IMR-90 (cell line): ENCODE data around the gene ATP11A.
"Not testable (repeated sequence)": the region's sequence is repeated elsewhere in the genome, so short reads cannot be mapped to it uniquely, and the experiment has no call there.

Experiments
- CEBPB ChIP-seq: IDR thresholded peaks from 2 replicates; pipeline ENCODE4 v1.6.1; 2012; ENCODE audit warnings: low read depth, low read length, improper control_type of control experiment
- CHD1 ChIP-seq: IDR thresholded peaks from 2 replicates; pipeline ENCODE4 v1.6.1; 2012; ENCODE audit warnings: low read depth, low read length, improper control_type of control experiment
- CTCF ChIP-seq: conservative IDR thresholded peaks from 2 replicates; pipeline ENCODE4 v1.5.1; 2012; ENCODE audit warnings: mild to moderate bottlenecking, low read depth, low read length, improper control_type of control experiment
- ELK1 ChIP-seq: fragments of 150-350 bp; IDR thresholded peaks from 2 replicates; pipeline ENCODE4 v1.6.1; 2016; ENCODE audit warnings: low read depth, mild to moderate bottlenecking, low read length, moderate library complexity, borderline replicate concordance
- FOS ChIP-seq: fragments of 150-350 bp; IDR thresholded peaks from 2 replicates; pipeline ENCODE4 v1.6.1; 2016; ENCODE audit warnings: low read depth, low read length
- MAZ ChIP-seq: IDR thresholded peaks from 2 replicates; pipeline ENCODE4 v1.6.1; 2012; ENCODE audit warnings: low read depth, mild to moderate bottlenecking, low read length, improper control_type of control experiment, moderate library complexity, borderline replicate concordance
- MXI1 ChIP-seq: IDR thresholded peaks from 2 replicates; pipeline ENCODE4 v1.6.1; 2012; ENCODE audit warnings: low read depth, mild to moderate bottlenecking, low read length, moderate library complexity, borderline replicate concordance
- POLR2A ChIP-seq: IDR thresholded peaks from 2 replicates; pipeline ENCODE4 v1.6.1; 2012; ENCODE audit warnings: mild to moderate bottlenecking, low read depth, low read length
- RAD21 ChIP-seq: IDR thresholded peaks from 2 replicates; pipeline ENCODE4 v1.6.1; 2012; ENCODE audit warnings: low read length, improper control_type of control experiment
- RCOR1 ChIP-seq: IDR thresholded peaks from 2 replicates; pipeline ENCODE4 v1.6.1; 2012; ENCODE audit warnings: mild to moderate bottlenecking, low read length, improper control_type of control experiment; ENCODE audit not compliant: insufficient replicate concordance
- RFX5 ChIP-seq: IDR thresholded peaks from 2 replicates; pipeline ENCODE4 v1.8.0; 2012; ENCODE audit warnings: low read depth, mild to moderate bottlenecking, low read length, moderate library complexity

GRCh38 chr13:112863356-112863755, 173.5 kb downstream of the ATP11A start:
- not testable (repeated sequence) for TF ChIP-seq CTCF, CHD1, POLR2A, ELK1, MXI1, CEBPB, MAZ, RCOR1, RAD21, FOS, RFX5
